K562 (cell line): ENCODE data around the gene RUNX3. TPM values are rescaled to one million over a fixed set of nuclear protein-coding genes. Genes with fewer than 3 reads are reported as not detected.

Source experiments
- ATAC-seq: fragments of 200-7000 bp; cut with Tn5 transposase; 3 replicates; pipeline ENCODE4 v1.9.1; 2020; ENCODE audit warnings: moderate library complexity
- BruUV-seq: library from RNA; stranded (reverse); fragments of 400-500 nt; replicated peaks from 2 replicates; lab custom pipeline; 2021; lab: Mats Ljungman, UMichigan
- CTCF ChIA-PET: fragments of 300-600 bp; formaldehyde crosslinking; extraction: SDS; loops from one replicate; lab custom pipeline; 2021; ENCODE audit warnings: low intra/inter-chr PET ratio; lab: Yijun Ruan, JAX
- POLR2A ChIA-PET: fragments of 300-600, 350-650 bp; sonication (Branson Sonifier 250); formaldehyde crosslinking; extraction: SDS; loops from one replicate; lab custom pipeline; 2021; ENCODE audit warnings: antibody characterized with exemption, inconsistent platforms; lab: Yijun Ruan, JAX
- DNase-seq, 4 experiments: peaks; one replicate each; pipeline versions ENCODE4 v3.0.0 to v3.0.0-alpha.2; 2011 to 2018; ENCODE audit warnings: low spot score in 3 of 4, mixed read lengths in 3 of 4; ENCODE audit errors: extremely low read depth in 1 of 4
- FAIRE-seq: peaks from 2 replicates; lab custom pipeline; 2011; peaks lifted over from hg19 to GRCh38; lab: Jason Lieb, UNC
- H2AFZ ChIP-seq: 2 replicates; pipeline ENCODE4 v1.6.0; 2011; ENCODE audit warnings: low read depth, low read length, control low read depth, inconsistent platforms
- H3K27ac ChIP-seq: fragments of 200-600 bp; 3 replicates; pipeline ENCODE4 v1.8.0; 2011; ENCODE audit warnings: low read depth, mild to moderate bottlenecking, control low read depth, inconsistent platforms, low read length, moderate library complexity, mixed read lengths; ENCODE audit errors: extremely low read depth
- H3K27me3 ChIP-seq, 2 experiments: fragments of 300-600 bp in 1 of 2; 2 replicates in 1 of 2; 3 replicates in 1 of 2; pipeline versions ENCODE4 v1.6.0 to v1.8.0; 2011; ENCODE audit warnings: inconsistent platforms in 2 of 2, low read length in 2 of 2, mild to moderate bottlenecking in 1 of 2, mixed read lengths in 1 of 2, moderate library complexity in 1 of 2; ENCODE audit not compliant: control insufficient read depth in 2 of 2, insufficient read depth in 2 of 2
- H3K36me3 ChIP-seq: fragments of 300-600 bp; 3 replicates; pipeline ENCODE4 v1.8.0; 2011; ENCODE audit warnings: mild to moderate bottlenecking, low read length, inconsistent platforms; ENCODE audit not compliant: control insufficient read depth, insufficient read depth
- H3K4me1 ChIP-seq, 2 experiments: fragments of 200-600 bp in 1 of 2; replicated peaks in 1 of 2; 2 replicates in 1 of 2; 3 replicates in 1 of 2; pipeline versions ENCODE4 v1.5.1 to v1.8.0; 2011; ENCODE audit warnings: inconsistent platforms in 2 of 2, low read length in 2 of 2, mild to moderate bottlenecking in 1 of 2, mixed read lengths in 1 of 2, moderate library complexity in 1 of 2; ENCODE audit not compliant: control insufficient read depth in 2 of 2, insufficient read depth in 2 of 2
- H3K4me2 ChIP-seq: 2 replicates; pipeline ENCODE4 v1.6.1; 2011; ENCODE audit warnings: low read length, control low read depth, inconsistent platforms, mixed read lengths; ENCODE audit not compliant: insufficient read depth
- H3K4me3 ChIP-seq: fragments of 200-600 bp; sonication (generic), shearing (Covaris generic); 2 replicates; pipeline ENCODE4 v1.5.1; 2016; ENCODE audit warnings: control low read depth, inconsistent platforms
- H3K79me2 ChIP-seq: fragments of 200-600 bp; 3 replicates; pipeline ENCODE4 v1.8.0; 2011; ENCODE audit warnings: low read length, inconsistent platforms; ENCODE audit not compliant: control insufficient read depth, insufficient read depth
- H3K9ac ChIP-seq, 2 experiments: 2 replicates each; pipeline versions ENCODE4 v1.6.0 to v1.6.1; 2011; ENCODE audit warnings: low read depth in 2 of 2, low read length in 2 of 2, control low read depth in 1 of 2, inconsistent platforms in 1 of 2, mild to moderate bottlenecking in 1 of 2, mixed read lengths in 1 of 2; ENCODE audit not compliant: insufficient read depth in 1 of 2
- H3K9me1 ChIP-seq: one replicate; pipeline ENCODE4 v1.6.0; 2011; ENCODE audit warnings: inconsistent platforms, mild to moderate bottlenecking, low read length, moderate library complexity; ENCODE audit not compliant: control insufficient read depth, insufficient read depth
- H3K9me3 ChIP-seq: replicated peaks from 2 replicates; pipeline ENCODE4 v1.5.1; 2011; ENCODE audit warnings: low read depth, low read length, inconsistent platforms; ENCODE audit not compliant: control insufficient read depth, insufficient read depth
- H4K20me1 ChIP-seq: replicated peaks from 2 replicates; pipeline ENCODE4 v1.6.1; 2011; ENCODE audit warnings: low read length, inconsistent platforms, mixed read lengths; ENCODE audit not compliant: control insufficient read depth, insufficient read depth
- FOSL1 ChIP-seq: fragments of 200-800 bp; sonication (Bioruptor generic); conservative IDR thresholded peaks from 2 replicates; pipeline ENCODE4 v1.6.1; 2016; ENCODE audit warnings: missing genetic modification characterization, missing compliant biosample characterization
- NR2C1 ChIP-seq, 2 experiments: fragments of 450-650 bp; IDR thresholded peaks; 2 replicates each; pipeline ENCODE4 v1.6.1; 2017; ENCODE audit warnings: mild to moderate bottlenecking in 2 of 2, antibody characterized with exemption in 1 of 2, inconsistent platforms in 1 of 2, missing compliant biosample characterization in 1 of 2, missing genetic modification characterization in 1 of 2
- TAF15 ChIP-seq: fragments of 200-400 bp; formaldehyde crosslinking; IDR thresholded peaks from 2 replicates; pipeline ENCODE4 v1.6.1; 2017; ENCODE audit warnings: mild to moderate bottlenecking, low read depth, low read length, moderate library complexity
- WGBS: fragments of 100-300 bp; shearing (Covaris generic); methylation state at CpG from one replicate; pipeline ENCODE4 v1.1.6; 2016; ENCODE audit warnings: low coverage, mixed read lengths; ENCODE audit not compliant: insufficient coverage; ENCODE audit errors: missing lambda C conversion rate; 5-methylcytosine and 5-hydroxymethylcytosine counted together
- in situ Hi-C: fragments of 300-500 bp; cut with MboI; formaldehyde crosslinking; loops from 4 replicates; pipeline ENCODE4 v1.15.0; 2018; ENCODE audit warnings: inconsistent platforms, mixed read lengths
- intact Hi-C: fragments of 100-400 bp; cut with micrococcal nuclease; formaldehyde crosslinking; loops from 2 replicates; pipeline ENCODE4 v1.14.2; 2022
- polyA plus RNA-seq, 8 experiments: library from polyadenylated mRNA; depleted of rRNA in 4 of 8; stranded (reverse) in 5 of 8; unstranded in 3 of 8; fragments of >200 nt; fragmentation: Nextera tagmentation in 2 of 8; fragmentation: Illumina TruSeq in 1 of 8; extraction: Ambion mirVana in 2 of 8; extraction: Trizol in 1 of 8; gene quantifications; 2 replicates each; pipeline versions ENCODE4 v1.2.1 to v1.2.3, GENCODE V29; 2011 to 2014; ENCODE audit warnings: inconsistent platforms in 1 of 8, missing spikeins in 1 of 8
- total RNA-seq, 7 experiments: library from RNA; depleted of rRNA in 6 of 7; stranded (reverse); fragments of >200 nt in 6 of 7; fragmentation: Illumina TruSeq in 2 of 7; extraction: Trizol in 2 of 7; gene quantifications; 2 replicates each; pipeline versions ENCODE4 v1.2.1 to v1.2.3, GENCODE V29; 2011 to 2021; ENCODE audit warnings: low replicate concordance in 1 of 7
- TF ChIP-seq, protein P1 (sequence below): fragments of 450-650 bp; IDR thresholded peaks from 2 replicates; pipeline ENCODE4 v1.6.1; 2018; ENCODE audit not compliant: partially characterized antibody

Gene RUNX3
- total and polyA plus RNA-seq, 9 of the 15 experiments (the other 6 are each of a cell fraction or from before 2014, with no cell fraction given): 0.01 to 0.64 (median 0.09) TPM

DNA sequence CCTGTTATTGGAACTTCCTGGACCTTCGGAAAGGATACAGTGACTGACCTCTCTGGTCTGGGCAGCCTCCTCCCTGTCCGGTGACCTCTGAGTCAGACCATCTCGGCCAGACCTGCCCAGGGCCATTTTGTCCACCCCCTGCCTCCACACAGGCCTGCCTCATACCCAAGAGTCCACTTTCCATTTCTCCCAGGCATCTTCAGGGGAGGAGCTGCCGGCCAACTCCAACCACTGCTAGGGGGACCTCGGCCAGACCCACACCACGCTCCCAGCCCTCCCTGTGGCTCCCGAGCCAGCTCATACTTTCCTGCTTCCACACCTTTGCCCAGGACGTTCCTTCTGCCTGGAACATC lies 29.5 kb upstream of the RUNX3 start:
- FAIRE-seq (no peak), DNase-seq (no peak), ATAC-seq (peak; percentile 42; the same call in 2 of the 3 replicates)
- H3K79me2 ChIP-seq: no peaks in the 10 kb centered on the region
- ChIA-PET CTCF (interaction anchor here (0.6 kb wide), 1 partner anchor 829 kb away, joined by 3 read pairs; no protein-coding TSS in a partner anchor), POLR2A (interaction anchor here (0.6 kb wide), 1 partner anchor 280 kb away, joined by 4 read pairs; no protein-coding TSS in a partner anchor)
- no peak overlapping the region for H3K27ac ChIP-seq
- H3K9ac ChIP-seq: 0 out of 4 replicates have a peak overlapping the region, but pooled peaks of 1 of the 2 experiments have one; percentile 0
- H2AFZ ChIP-seq: peak overlapping the region; percentile 4; the same call in 1 of the 2 replicates
- peaks cover 0 to 12% of the 10 kb centered on the region in 2 experiments; a peak in 1 of 5 replicates for H3K4me1 ChIP-seq
- no peak overlapping the region for H3K4me2 ChIP-seq
- in situ Hi-C loops (no loop called here), intact Hi-C loops (no loop called here)
- no peak overlapping the region for H3K4me3 ChIP-seq
- BruUV-seq: no TSS peak
- no peak for TF ChIP-seq TAF15
- TF ChIP-seq, protein P1, sequence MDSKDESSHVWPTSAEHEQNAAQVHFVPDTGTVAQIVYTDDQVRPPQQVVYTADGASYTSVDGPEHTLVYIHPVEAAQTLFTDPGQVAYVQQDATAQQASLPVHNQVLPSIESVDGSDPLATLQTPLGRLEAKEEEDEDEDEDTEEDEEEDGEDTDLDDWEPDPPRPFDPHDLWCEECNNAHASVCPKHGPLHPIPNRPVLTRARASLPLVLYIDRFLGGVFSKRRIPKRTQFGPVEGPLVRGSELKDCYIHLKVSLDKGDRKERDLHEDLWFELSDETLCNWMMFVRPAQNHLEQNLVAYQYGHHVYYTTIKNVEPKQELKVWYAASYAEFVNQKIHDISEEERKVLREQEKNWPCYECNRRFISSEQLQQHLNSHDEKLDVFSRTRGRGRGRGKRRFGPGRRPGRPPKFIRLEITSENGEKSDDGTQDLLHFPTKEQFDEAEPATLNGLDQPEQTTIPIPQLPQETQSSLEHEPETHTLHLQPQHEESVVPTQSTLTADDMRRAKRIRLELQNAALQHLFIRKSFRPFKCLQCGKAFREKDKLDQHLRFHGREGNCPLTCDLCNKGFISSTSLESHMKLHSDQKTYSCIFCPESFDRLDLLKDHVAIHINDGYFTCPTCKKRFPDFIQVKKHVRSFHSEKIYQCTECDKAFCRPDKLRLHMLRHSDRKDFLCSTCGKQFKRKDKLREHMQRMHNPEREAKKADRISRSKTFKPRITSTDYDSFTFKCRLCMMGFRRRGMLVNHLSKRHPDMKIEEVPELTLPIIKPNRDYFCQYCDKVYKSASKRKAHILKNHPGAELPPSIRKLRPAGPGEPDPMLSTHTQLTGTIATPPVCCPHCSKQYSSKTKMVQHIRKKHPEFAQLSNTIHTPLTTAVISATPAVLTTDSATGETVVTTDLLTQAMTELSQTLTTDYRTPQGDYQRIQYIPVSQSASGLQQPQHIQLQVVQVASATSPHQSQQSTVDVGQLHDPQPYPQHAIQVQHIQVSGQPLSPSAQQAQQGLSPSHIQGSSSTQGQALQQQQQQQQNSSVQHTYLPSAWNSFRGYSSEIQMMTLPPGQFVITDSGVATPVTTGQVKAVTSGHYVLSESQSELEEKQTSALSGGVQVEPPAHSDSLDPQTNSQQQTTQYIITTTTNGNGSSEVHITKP: peak; percentile 29
- peak; percentile 37; the same call in 1 of the 2 replicates for TF ChIP-seq FOSL1
- TF ChIP-seq NR2C1 (IDR thresholded peaks at IDR 0.05): no peak
- peak; percentile 71 for TF ChIP-seq NR2C1 (tag; IDR thresholded peaks at IDR 0.05)
- no peaks in the 10 kb centered on the region for H4K20me1 ChIP-seq
- 24% methylated on average over 8 of the region's 8 CpGs for WGBS
- H3K9me3 ChIP-seq: no peaks in the 10 kb centered on the region
- no peaks in the 10 kb centered on the region for H3K36me3 ChIP-seq
- H3K9me1 ChIP-seq: no peaks in the 10 kb centered on the region
- H3K27me3 ChIP-seq: peaks cover 20 to 48% of the 10 kb centered on the region in 2 experiments
